Measurements from ENCODE around the gene SLC39A6. TPM values are rescaled to one million over a fixed set of nuclear protein-coding genes. Genes with fewer than 3 reads are reported as not detected.

The SLC39A6 gene
- total RNA-seq, 1 experiment from 2014 or later, result 33.9 TPM

GRCh38 chr18:36130039-36130831 lies 1.1 kb upstream of the SLC39A6 start:
- Mint-ChIP-seq H3K36me3 (ENCODE audit: insufficient read depth in 1 of 3, low read depth in 3 of 3) (peaks cover 9 to 27% (median 25%) of the 10 kb centered on the region in 3 experiments; a peak in 6 of 7 replicates), H3K4me1 (peaks cover 31 to 34% of the 10 kb centered on the region in 2 experiments), H3K9me3 (no peaks in the 10 kb centered on the region; a peak in 1 of 5 replicates), H3K4me3 (peak overlapping the region; percentile 95 to 96), H3K27ac (peak overlapping the region; percentile 90 to 98 (median 97)), H3K27me3 (ENCODE audit: low read depth) (no peaks in the 10 kb centered on the region; the same call in 1 of the 2 replicates)
- H2BK5ac ChIP-seq (ENCODE audit: insufficient read length, low read length), result no peak overlapping the region
- H3K23me2 ChIP-seq (ENCODE audit: insufficient read length, low read depth, low read length, poor library complexity, severe bottlenecking), result peaks cover 9% of the 10 kb centered on the region
- peaks cover 5% of the 10 kb centered on the region for H3K79me1 ChIP-seq (ENCODE audit: insufficient read depth, low read depth, low read length, poor library complexity, severe bottlenecking)
- H3K56ac ChIP-seq (ENCODE audit: insufficient read length, low read depth, low read length), result no peak overlapping the region
- H3K27me3 ChIP-seq (ENCODE audit: insufficient read depth, low read length), result no peaks in the 10 kb centered on the region
- H2AK5ac ChIP-seq (ENCODE audit: insufficient read length, low read length), result no peak overlapping the region
- no peak overlapping the region for H2BK20ac ChIP-seq (ENCODE audit: low read depth, low read length, poor library complexity, severe bottlenecking)
- no peaks in the 10 kb centered on the region for H4K20me1 ChIP-seq (ENCODE audit: control insufficient read depth, insufficient read depth, insufficient read length)
- peak overlapping the region; percentile 62 for H3K4me2 ChIP-seq (ENCODE audit: insufficient read depth, insufficient read length, low read length)
- no peak overlapping the region for H3K27ac ChIP-seq (ENCODE audit: insufficient read length, low read depth, low read length)
- no peak overlapping the region for H2BK15ac ChIP-seq (ENCODE audit: low read depth, low read length)
- no peak overlapping the region for H3K18ac ChIP-seq (ENCODE audit: insufficient read length, low read depth, low read length)
- no peaks in the 10 kb centered on the region for H3K9me3 ChIP-seq (ENCODE audit: control insufficient read depth, low read depth, low read length)
- no peak overlapping the region for H2BK120ac ChIP-seq (ENCODE audit: low read depth, low read length, poor library complexity, severe bottlenecking)
- H3K4ac ChIP-seq (ENCODE audit: low read depth, low read length), result no peak overlapping the region
- peaks cover 34% of the 10 kb centered on the region for H3K79me2 ChIP-seq (ENCODE audit: insufficient read depth, low read length)
- H4K5ac ChIP-seq (ENCODE audit: insufficient read length, low read depth, low read length), result no peak overlapping the region
- no peak overlapping the region for H3T11ph ChIP-seq (ENCODE audit: low read length)
- H3K23ac ChIP-seq (ENCODE audit: insufficient read length, low read depth, low read length), result no peak overlapping the region
- no peak for TF ChIP-seq CTCF (conservative IDR thresholded peaks at IDR 0.05)
- DNase-seq, result no peak
- peaks cover 5% of the 10 kb centered on the region; the same call in 1 of the 2 replicates for H3K4me1 ChIP-seq (ENCODE audit: insufficient read depth, low read length)
- H4K8ac ChIP-seq (replicated peaks; ENCODE audit: insufficient read length, low read depth, low read length), result no peak overlapping the region
- no CpG with 5 or more reads among the region's 30 CpGs for WGBS (ENCODE audit: extremely low coverage, insufficient read length, low lambda C conversion rate)
- H3K14ac ChIP-seq (ENCODE audit: insufficient read depth, low read length), result peak overlapping the region; percentile 88; the same call in 1 of the 2 replicates
- H2AFZ ChIP-seq (ENCODE audit: low read length), result no peak overlapping the region
- no peak overlapping the region for H2BK12ac ChIP-seq (ENCODE audit: insufficient read length, low read depth, low read length)
- peak overlapping the region; percentile 83 for H3K9ac ChIP-seq (ENCODE audit: extremely low read depth, insufficient read length, low read length)
- no peak overlapping the region for H4K91ac ChIP-seq (ENCODE audit: insufficient read length, low read depth, low read length)

All from H9 (cell line).